ENCODE results near the gene NLRC3. TPM values are rescaled to one million over a fixed set of nuclear protein-coding genes. Genes with fewer than 3 reads are reported as not detected.

Gene NLRC3
- total RNA-seq, 2 donors from 2014 or later, result 0.11 to 0.18 TPM

DNA sequence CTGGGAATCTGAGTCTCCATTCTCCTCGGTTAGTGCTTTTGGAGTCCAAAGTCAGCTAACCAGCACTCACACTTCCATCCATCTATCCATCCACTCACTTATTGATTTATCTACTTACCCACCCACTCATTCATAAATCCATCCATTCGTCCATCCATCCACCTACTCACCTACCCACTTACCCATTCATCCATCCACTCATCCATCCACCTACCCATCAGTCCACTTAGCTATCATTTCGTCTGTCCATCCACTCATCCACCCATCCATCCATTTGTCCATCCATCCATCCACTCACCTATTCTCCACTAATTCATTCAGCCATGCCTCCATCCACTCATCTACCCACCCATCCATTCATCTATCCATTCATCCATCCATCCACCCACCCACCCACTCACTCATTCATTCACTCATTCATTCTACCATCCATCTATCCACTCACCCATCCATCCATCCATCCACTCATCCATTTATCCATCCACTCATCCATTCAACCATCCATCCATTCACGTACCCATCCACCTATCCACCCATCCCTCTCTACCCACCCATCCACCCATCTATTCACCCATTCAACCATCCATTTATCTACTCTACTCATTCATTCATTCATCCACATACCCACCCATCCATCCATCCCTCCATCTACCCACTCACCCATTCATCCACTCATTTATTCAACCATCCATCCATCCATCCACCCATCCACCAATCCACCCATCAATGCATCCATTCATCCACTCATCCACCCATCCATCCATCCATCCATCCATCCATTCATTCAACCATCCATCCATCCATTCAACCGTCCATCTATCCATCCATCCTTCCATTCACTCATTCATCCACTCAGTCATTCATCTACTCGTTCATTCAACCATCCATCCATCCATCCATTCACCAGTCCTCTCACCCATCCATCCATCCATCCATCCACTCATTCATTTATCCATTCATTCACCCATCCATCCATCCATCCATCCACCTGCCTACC, 26.1 kb downstream of the NLRC3 start:
- Histone ChIP-seq H3K36me3 (ENCODE audit: control insufficient read depth, insufficient read depth, low read length) (no peaks in the 10 kb centered on the region), H3K27ac (ENCODE audit: low read depth, low read length) (no peak overlapping the region), H3K9ac (ENCODE audit: extremely low read depth, low read length, poor library complexity, severe bottlenecking) (no peak overlapping the region), H3K4me1 (ENCODE audit: control insufficient read depth, insufficient read depth, low read length) (no peaks in the 10 kb centered on the region), H3K27me3 (ENCODE audit: control insufficient read depth, insufficient read depth, low read length, poor library complexity, severe bottlenecking) (peaks cover 10% of the 10 kb centered on the region), H3K9me3 (ENCODE audit: control insufficient read depth, low read length) (no peaks in the 10 kb centered on the region), H3K4me3 (ENCODE audit: low read length) (no peak overlapping the region)
- Mint-ChIP-seq H3K4me3 (no peak overlapping the region), H3K27ac (no peak overlapping the region), H3K4me1 (peaks cover 6% of the 10 kb centered on the region), H3K27me3 (ENCODE audit: insufficient read depth) (peaks cover 14% of the 10 kb centered on the region), H3K9me3 (no peaks in the 10 kb centered on the region), H3K36me3 (ENCODE audit: low read depth) (no peaks in the 10 kb centered on the region)
- TF ChIP-seq, protein P1, sequence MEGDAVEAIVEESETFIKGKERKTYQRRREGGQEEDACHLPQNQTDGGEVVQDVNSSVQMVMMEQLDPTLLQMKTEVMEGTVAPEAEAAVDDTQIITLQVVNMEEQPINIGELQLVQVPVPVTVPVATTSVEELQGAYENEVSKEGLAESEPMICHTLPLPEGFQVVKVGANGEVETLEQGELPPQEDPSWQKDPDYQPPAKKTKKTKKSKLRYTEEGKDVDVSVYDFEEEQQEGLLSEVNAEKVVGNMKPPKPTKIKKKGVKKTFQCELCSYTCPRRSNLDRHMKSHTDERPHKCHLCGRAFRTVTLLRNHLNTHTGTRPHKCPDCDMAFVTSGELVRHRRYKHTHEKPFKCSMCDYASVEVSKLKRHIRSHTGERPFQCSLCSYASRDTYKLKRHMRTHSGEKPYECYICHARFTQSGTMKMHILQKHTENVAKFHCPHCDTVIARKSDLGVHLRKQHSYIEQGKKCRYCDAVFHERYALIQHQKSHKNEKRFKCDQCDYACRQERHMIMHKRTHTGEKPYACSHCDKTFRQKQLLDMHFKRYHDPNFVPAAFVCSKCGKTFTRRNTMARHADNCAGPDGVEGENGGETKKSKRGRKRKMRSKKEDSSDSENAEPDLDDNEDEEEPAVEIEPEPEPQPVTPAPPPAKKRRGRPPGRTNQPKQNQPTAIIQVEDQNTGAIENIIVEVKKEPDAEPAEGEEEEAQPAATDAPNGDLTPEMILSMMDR (conservative IDR thresholded peaks at IDR 0.05), result no peak
- DNase-seq, result no peak
- 86 to 88% methylated on average over 6 of the region's 6 CpGs for WGBS, 2 experiments (ENCODE audit: insufficient coverage in 1 of 2, insufficient read length in 1 of 2)

DNA sequence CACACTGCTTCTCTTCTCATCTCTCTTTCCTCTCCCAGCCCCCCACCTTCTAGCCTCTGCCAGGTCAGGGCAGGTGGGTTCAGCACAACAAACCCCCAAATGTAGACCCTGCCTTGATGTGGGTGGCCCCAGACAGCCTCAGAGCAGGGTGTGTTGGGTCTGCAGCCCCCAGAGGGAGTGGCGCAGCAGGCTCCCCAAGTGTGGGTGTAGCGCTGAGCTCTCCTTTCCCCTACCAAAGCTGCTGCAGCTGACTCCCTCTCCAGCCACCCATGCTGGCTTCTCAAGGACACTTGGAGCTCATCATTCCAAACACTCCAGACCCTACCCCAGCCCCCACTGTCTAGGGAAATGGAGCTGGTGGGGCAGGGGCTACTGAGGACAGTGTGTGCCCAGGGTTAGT, 27.3 kb downstream of the NLRC3 start:
- Histone ChIP-seq H3K36me3 (ENCODE audit: control insufficient read depth, insufficient read depth, low read length) (no peaks in the 10 kb centered on the region), H3K4me1 (ENCODE audit: control insufficient read depth, insufficient read depth, low read length) (no peaks in the 10 kb centered on the region), H3K9me3 (ENCODE audit: control insufficient read depth, low read length) (no peaks in the 10 kb centered on the region), H3K4me3 (ENCODE audit: low read length) (no peak overlapping the region), H3K27ac (ENCODE audit: low read depth, low read length) (no peak overlapping the region), H3K9ac (ENCODE audit: extremely low read depth, low read length, poor library complexity, severe bottlenecking) (no peak overlapping the region), H3K27me3 (ENCODE audit: control insufficient read depth, insufficient read depth, low read length, poor library complexity, severe bottlenecking) (peaks cover 10% of the 10 kb centered on the region)
- Mint-ChIP-seq H3K9me3 (no peaks in the 10 kb centered on the region), H3K36me3 (ENCODE audit: low read depth) (no peaks in the 10 kb centered on the region), H3K27me3 (ENCODE audit: insufficient read depth) (peaks cover 14% of the 10 kb centered on the region), H3K4me1 (peaks cover 6% of the 10 kb centered on the region), H3K4me3 (no peak overlapping the region), H3K27ac (no peak overlapping the region)
- 92% methylated on average over 2 of the region's 2 CpGs; no CpG with 5 or more reads in 1 of the 2 experiments for WGBS, 2 experiments (ENCODE audit: insufficient coverage in 1 of 2, insufficient read length in 1 of 2)
- TF ChIP-seq, protein P1 (conservative IDR thresholded peaks at IDR 0.05), result no peak
- no peak for DNase-seq

DNA sequence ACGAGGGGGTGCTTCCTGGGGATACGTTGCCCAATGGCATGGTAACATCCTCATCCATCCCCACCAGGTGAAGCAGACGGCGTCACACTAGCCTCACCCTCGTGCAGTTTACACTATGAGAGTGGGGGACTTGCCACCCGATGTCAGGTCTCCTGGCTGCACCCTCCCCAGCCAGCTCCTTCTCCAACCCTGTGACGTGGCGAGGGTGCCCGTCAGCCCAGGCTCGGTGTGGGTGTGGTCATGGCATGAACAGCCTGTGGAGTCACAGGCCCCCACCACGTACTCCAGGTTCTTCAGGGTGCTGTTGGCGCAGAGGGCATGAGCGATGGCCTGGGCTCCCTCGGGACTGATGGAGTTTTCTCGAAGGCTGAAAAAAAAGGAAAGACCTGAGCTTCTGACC, 28.3 kb downstream of the NLRC3 start:
- no peak overlapping the region for H3K27ac Mint-ChIP-seq
- H3K27me3 Mint-ChIP-seq (ENCODE audit: insufficient read depth), result peaks cover 14% of the 10 kb centered on the region
- H3K9me3 Mint-ChIP-seq, result no peaks in the 10 kb centered on the region
- TF ChIP-seq, protein P1 (conservative IDR thresholded peaks at IDR 0.05), result no peak
- no peaks in the 10 kb centered on the region for H3K4me1 ChIP-seq (ENCODE audit: control insufficient read depth, insufficient read depth, low read length)
- H3K4me3 ChIP-seq (ENCODE audit: low read length), result no peak overlapping the region
- 91 to 97% methylated on average over 10 to 15 of the region's 15 CpGs for WGBS, 2 experiments (ENCODE audit: insufficient coverage in 1 of 2, insufficient read length in 1 of 2)
- H3K4me1 Mint-ChIP-seq, result peaks cover 6% of the 10 kb centered on the region
- H3K4me3 Mint-ChIP-seq, result no peak overlapping the region
- H3K36me3 ChIP-seq (ENCODE audit: control insufficient read depth, insufficient read depth, low read length), result no peaks in the 10 kb centered on the region
- no peak overlapping the region for H3K27ac ChIP-seq (ENCODE audit: low read depth, low read length)
- no peaks in the 10 kb centered on the region for H3K36me3 Mint-ChIP-seq (ENCODE audit: low read depth)
- no peaks in the 10 kb centered on the region for H3K9me3 ChIP-seq (ENCODE audit: control insufficient read depth, low read length)
- peaks cover under 1% of the 10 kb centered on the region for H3K27me3 ChIP-seq (ENCODE audit: control insufficient read depth, insufficient read depth, low read length, poor library complexity, severe bottlenecking)
- H3K9ac ChIP-seq (ENCODE audit: extremely low read depth, low read length, poor library complexity, severe bottlenecking), result no peak overlapping the region
- DNase-seq, result no peak
